Measurements from ENCODE around the gene TRPM7. TPM values are rescaled to one million over a fixed set of nuclear protein-coding genes. Genes with fewer than 3 reads are reported as not detected.

Gene TRPM7
- total RNA-seq, 1 experiment from 2014 or later, result 35.1 TPM

DNA sequence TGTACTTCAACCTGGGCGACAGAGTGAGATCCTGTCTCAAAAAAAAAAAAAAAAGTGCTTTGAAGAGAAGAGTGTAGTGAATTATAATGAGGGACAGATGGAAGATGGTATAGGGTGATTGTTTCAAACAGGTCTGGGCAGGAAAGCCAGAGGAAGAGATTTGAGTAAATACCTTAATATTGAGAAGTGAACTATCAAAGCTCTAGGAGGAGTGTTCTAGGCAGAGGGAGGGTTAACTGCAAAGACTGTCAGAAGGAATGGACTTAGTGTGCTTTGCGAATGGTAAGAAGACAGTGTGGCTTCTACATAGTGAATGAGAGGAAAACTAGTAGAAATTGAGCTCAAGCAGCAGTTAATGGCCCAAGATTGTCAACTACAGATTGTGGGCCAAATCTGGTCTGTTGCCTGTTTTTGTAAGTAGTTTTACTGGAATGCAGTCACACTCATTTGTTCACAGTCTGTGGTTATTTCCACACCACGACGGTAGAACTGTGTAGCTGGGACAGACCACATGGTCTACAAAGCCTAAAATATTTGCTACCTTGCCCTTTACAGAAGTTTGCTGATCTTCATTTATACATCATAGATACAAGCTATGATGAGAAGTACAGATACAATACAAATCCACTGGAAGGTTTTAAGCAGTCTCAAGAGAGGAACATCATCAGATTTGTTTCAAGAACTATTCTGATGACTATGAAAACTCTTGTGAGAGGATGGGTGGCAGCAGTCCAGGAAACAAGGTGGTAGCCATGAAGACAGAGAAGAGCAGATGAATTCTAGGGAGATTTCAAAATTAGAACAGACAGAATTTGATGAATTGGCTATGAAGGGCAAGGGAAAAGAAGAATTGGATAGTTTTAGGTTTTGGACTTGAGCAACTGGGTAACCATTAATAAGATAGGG is 123.6 kb downstream of the TRPM7 start:
- H3K27me3 ChIP-seq (ENCODE audit: insufficient read depth, low read length), result no peaks in the 10 kb centered on the region
- no peak overlapping the region for H4K8ac ChIP-seq (replicated peaks; ENCODE audit: insufficient read length, low read depth, low read length)
- no peaks in the 10 kb centered on the region for H3K79me1 ChIP-seq (ENCODE audit: insufficient read depth, low read depth, low read length, poor library complexity, severe bottlenecking)
- H4K91ac ChIP-seq (ENCODE audit: insufficient read length, low read depth, low read length), result no peak overlapping the region
- no peaks in the 10 kb centered on the region for H4K20me1 ChIP-seq (ENCODE audit: control insufficient read depth, insufficient read depth, insufficient read length)
- H3K27ac Mint-ChIP-seq, result peak overlapping the region in 2 of 3 experiments; percentile 22 to 49; a peak in 4 of 7 replicates
- H3K9ac ChIP-seq (ENCODE audit: extremely low read depth, insufficient read length, low read length), result no peak overlapping the region
- H3K4me2 ChIP-seq (ENCODE audit: insufficient read depth, insufficient read length, low read length), result no peak overlapping the region
- H3K9me3 ChIP-seq (ENCODE audit: control insufficient read depth, low read depth, low read length), result no peaks in the 10 kb centered on the region
- no peak overlapping the region for H4K5ac ChIP-seq (ENCODE audit: insufficient read length, low read depth, low read length)
- H3K14ac ChIP-seq (ENCODE audit: insufficient read depth, low read length), result no peak overlapping the region
- no peak overlapping the region for H2BK12ac ChIP-seq (ENCODE audit: insufficient read length, low read depth, low read length)
- no peak overlapping the region for H3K4ac ChIP-seq (ENCODE audit: low read depth, low read length)
- no peaks in the 10 kb centered on the region for H3K27me3 Mint-ChIP-seq (ENCODE audit: low read depth)
- no peak overlapping the region for H3K18ac ChIP-seq (ENCODE audit: insufficient read length, low read depth, low read length)
- no peak for DNase-seq
- H2BK120ac ChIP-seq (ENCODE audit: low read depth, low read length, poor library complexity, severe bottlenecking), result no peak overlapping the region
- no peaks in the 10 kb centered on the region for H3K4me1 ChIP-seq (ENCODE audit: insufficient read depth, low read length)
- H3K4me3 Mint-ChIP-seq, result no peak overlapping the region
- no peaks in the 10 kb centered on the region for H3K4me1 Mint-ChIP-seq
- H2BK5ac ChIP-seq (ENCODE audit: insufficient read length, low read length), result no peak overlapping the region
- H3K9me3 Mint-ChIP-seq, result no peaks in the 10 kb centered on the region
- H2AK5ac ChIP-seq (ENCODE audit: insufficient read length, low read length), result no peak overlapping the region
- H2BK20ac ChIP-seq (ENCODE audit: low read depth, low read length, poor library complexity, severe bottlenecking), result no peak overlapping the region
- H3K23ac ChIP-seq (ENCODE audit: insufficient read length, low read depth, low read length), result no peak overlapping the region
- no peak overlapping the region for H2AFZ ChIP-seq (ENCODE audit: low read length)
- peaks cover 5 to 38% (median 23%) of the 10 kb centered on the region in 3 experiments; a peak in 6 of 7 replicates for H3K36me3 Mint-ChIP-seq (ENCODE audit: insufficient read depth in 1 of 3, low read depth in 3 of 3)
- no peak overlapping the region for H2BK15ac ChIP-seq (ENCODE audit: low read depth, low read length)
- H3T11ph ChIP-seq (ENCODE audit: low read length), result no peak overlapping the region
- no peaks in the 10 kb centered on the region for H3K23me2 ChIP-seq (ENCODE audit: insufficient read length, low read depth, low read length, poor library complexity, severe bottlenecking)
- no peak overlapping the region for H3K27ac ChIP-seq (ENCODE audit: insufficient read length, low read depth, low read length)
- TF ChIP-seq, protein P1, sequence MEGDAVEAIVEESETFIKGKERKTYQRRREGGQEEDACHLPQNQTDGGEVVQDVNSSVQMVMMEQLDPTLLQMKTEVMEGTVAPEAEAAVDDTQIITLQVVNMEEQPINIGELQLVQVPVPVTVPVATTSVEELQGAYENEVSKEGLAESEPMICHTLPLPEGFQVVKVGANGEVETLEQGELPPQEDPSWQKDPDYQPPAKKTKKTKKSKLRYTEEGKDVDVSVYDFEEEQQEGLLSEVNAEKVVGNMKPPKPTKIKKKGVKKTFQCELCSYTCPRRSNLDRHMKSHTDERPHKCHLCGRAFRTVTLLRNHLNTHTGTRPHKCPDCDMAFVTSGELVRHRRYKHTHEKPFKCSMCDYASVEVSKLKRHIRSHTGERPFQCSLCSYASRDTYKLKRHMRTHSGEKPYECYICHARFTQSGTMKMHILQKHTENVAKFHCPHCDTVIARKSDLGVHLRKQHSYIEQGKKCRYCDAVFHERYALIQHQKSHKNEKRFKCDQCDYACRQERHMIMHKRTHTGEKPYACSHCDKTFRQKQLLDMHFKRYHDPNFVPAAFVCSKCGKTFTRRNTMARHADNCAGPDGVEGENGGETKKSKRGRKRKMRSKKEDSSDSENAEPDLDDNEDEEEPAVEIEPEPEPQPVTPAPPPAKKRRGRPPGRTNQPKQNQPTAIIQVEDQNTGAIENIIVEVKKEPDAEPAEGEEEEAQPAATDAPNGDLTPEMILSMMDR (conservative IDR thresholded peaks at IDR 0.05), result no peak
- no CpG with 5 or more reads among the region's 4 CpGs for WGBS (ENCODE audit: extremely low coverage, insufficient read length, low lambda C conversion rate)
- H3K79me2 ChIP-seq (ENCODE audit: insufficient read depth, low read length), result no peaks in the 10 kb centered on the region
- H3K56ac ChIP-seq (ENCODE audit: insufficient read length, low read depth, low read length), result no peak overlapping the region
